ENCODE data around the gene SMIM17.

SMIM17 gene

DNA sequence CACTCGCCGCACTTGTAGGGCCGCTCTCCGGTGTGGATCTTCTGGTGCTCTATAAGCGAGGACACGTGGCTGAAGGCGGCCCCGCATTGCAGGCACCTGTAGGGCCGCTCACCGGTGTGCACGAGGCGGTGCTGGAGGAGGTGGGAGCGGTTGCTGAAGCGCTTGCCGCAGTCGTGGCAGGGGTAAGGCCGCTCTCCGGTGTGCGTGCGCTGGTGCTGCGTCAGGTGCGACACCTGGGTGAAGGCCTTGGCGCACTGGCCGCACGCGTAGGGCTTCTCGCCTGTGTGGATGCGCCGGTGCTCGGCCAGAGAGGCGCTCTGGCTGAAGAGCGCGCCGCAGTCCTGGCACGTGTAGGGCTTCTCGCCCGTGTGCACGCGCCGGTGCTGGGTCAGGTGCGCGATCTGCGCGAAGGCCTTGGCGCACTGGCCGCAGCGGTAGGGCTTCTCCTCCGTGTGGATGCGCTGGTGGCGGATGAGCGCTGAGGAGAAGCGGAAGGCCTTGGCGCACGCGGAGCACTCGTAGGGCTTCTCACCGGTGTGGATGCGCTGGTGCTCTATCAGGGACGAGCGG, 21.1 kb downstream of the SMIM17 start:
- no peak for TF ChIP-seq CTCF (IDR thresholded peaks at IDR 0.05; ENCODE audit: borderline replicate concordance, control extremely low read depth, extremely low read depth, insufficient read depth, missing control alignments)
- DNase-seq (ENCODE audit: low spot score): no peak
- in situ Hi-C loops (cut with MboI; ENCODE audit: low sequenced_read_pairs, unreplicated experiment): no loop called here

GRCh38 chr19:56664511-56664910, 21.6 kb downstream of the SMIM17 start:
- TF ChIP-seq CTCF (IDR thresholded peaks at IDR 0.05; ENCODE audit: borderline replicate concordance, control extremely low read depth, extremely low read depth, insufficient read depth, missing control alignments): no peak
- in situ Hi-C loops (cut with MboI; ENCODE audit: low sequenced_read_pairs, unreplicated experiment): no loop called here
- no peak for DNase-seq (ENCODE audit: low spot score)

DNA sequence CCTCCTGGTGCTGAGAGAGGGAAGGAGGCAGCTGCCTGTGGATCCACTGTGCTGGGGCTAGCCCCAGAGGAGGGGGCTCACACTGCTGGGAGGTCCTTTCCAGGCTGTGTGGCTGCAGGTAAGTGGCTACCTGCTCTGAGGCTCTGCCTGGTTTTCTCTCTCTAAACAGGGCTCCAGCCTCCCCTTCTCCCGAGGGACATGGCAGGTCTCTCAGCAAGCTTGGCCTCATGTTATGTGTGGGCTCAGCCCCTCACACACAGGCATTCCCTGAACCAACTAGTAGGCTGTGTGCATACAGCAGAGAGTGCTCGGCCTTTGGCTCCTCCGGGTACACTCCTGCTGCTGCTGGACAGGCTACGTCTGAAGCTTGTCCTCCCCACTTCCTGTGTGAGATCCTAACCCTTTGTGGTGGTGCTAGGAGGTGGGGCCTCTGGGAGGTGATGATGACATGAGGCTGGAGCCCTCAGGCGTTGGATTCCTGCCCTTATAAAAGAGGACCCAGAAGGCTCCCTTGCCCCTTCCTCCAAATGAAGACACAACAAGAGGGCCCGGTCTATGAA, 24.4 kb downstream of the SMIM17 start:
- TF ChIP-seq CTCF (IDR thresholded peaks at IDR 0.05; ENCODE audit: borderline replicate concordance, control extremely low read depth, extremely low read depth, insufficient read depth, missing control alignments): no peak
- no peak for DNase-seq (ENCODE audit: low spot score)
- in situ Hi-C loops (cut with MboI; ENCODE audit: low sequenced_read_pairs, unreplicated experiment): no loop called here

GRCh38 chr19:56668676-56669075, 25.7 kb downstream of the SMIM17 start:
- DNase-seq (ENCODE audit: low spot score): no peak
- in situ Hi-C loops (cut with MboI; ENCODE audit: low sequenced_read_pairs, unreplicated experiment): no loop called here

GRCh38 chr19:56670401-56670960, 27.5 kb downstream of the SMIM17 start:
- no peak for TF ChIP-seq CTCF (IDR thresholded peaks at IDR 0.05; ENCODE audit: borderline replicate concordance, control extremely low read depth, extremely low read depth, insufficient read depth, missing control alignments)
- no peak for DNase-seq (ENCODE audit: low spot score)
- in situ Hi-C loops (cut with MboI; ENCODE audit: low sequenced_read_pairs, unreplicated experiment): no loop called here

More at GRCh38 chr19:56668676-56669075, 25.7 kb downstream of the SMIM17 start:
- no peak for TF ChIP-seq CTCF (IDR thresholded peaks at IDR 0.05; ENCODE audit: borderline replicate concordance, control extremely low read depth, extremely low read depth, insufficient read depth, missing control alignments)

DNA sequence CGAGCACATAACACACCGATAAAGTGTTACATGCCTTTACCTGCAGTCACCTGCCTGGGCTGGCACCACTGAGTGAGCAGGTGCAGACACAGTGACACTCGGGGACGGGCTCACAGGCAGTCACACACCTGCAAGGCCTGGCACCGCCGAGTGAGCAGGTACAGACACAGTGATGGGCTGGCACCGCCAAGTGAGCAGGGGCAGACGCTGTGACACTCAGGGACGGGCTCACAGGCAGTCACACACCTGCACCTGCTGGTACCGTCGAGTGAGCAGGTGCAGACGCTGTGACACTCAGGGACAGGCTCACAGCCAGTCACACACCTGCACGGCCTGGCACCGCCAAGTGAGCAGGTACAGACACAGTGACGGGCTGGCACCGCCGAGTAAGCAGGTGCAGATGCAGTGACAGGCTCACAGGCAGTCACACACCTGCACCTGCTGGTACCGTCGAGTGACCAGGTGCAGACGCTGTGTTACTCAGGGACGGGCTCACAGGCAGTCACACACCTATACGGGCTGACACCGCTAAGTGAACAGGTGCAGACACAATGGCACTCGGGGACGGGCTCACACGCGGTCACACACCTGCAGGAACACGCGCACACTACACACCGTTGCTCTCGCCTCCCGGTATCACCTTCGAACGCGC, 28.1 kb downstream of the SMIM17 start:
- DNase-seq (ENCODE audit: low spot score): no peak
- in situ Hi-C loops (cut with MboI; ENCODE audit: low sequenced_read_pairs, unreplicated experiment): no loop called here

More for the DNA sequence above, 28.1 kb downstream of the SMIM17 start:
- no peak for TF ChIP-seq CTCF (IDR thresholded peaks at IDR 0.05; ENCODE audit: borderline replicate concordance, control extremely low read depth, extremely low read depth, insufficient read depth, missing control alignments)
